ENCODE measurements around the gene FAS.

Gene FAS

DNA sequence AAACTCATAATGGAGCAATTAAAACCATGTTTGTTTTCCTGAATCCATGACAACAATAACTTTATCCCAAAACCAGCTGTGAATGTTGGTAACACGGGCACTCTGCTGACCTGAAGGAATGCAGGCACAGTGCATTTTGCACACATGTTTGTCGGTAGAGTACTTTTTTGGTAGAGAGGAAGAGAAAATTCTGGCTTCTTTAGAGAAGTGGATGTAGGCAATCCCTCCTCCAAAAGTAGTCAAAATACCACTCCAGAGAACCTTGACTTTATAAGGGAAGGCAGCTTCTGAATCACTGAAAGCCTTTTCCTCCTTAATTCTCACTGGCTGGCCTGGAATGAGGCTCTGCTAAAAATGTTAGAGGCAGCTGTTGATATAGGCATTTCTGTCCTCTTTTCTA is 22.2 kb upstream of the FAS start:
- no peak for DNase-seq (ENCODE audit: extremely low spot score, insufficient read length, low read depth)
- no peak for FAIRE-seq

DNA sequence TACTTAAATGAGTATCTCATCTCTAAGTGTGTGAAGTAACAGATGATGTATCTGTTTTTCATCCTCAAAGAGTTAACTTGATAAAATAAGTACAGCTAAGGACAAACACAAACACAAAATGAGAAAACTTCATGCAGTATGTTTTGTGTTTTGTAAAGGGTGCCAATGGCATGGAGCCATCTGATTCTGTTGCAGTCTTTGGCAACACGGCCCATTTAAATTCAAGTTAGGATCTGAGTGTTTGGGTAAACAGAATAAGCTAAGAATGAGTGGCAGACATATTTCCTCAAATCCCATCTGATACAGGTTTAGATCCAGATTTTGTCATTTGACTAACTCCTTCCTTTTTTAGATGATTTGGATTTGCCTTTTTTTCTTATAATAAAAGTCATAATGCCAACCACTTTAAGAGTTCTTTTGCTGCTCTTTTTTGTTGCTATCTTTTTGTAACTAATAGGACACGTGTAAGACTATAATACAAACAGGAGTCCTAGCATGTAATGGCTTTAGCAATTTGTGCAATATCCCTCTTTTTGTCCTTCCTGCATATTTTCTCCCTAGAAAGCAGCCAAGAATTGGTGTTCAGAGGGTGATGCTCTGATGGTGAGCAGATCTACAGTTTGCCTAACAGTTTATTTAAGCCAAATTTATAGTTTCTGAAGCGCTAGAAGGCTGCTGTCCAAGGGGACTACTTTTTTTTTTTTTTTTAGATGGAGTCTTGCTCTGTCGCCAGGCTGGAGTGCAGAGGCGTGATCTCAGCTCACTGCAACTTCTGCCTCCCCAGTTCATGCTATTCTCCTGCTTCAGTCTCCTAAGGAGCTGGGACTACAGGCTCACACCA is 19.2 kb upstream of the FAS start:
- DNase-seq (ENCODE audit: extremely low spot score, insufficient read length, low read depth) (no peak), FAIRE-seq (no peak)

DNA sequence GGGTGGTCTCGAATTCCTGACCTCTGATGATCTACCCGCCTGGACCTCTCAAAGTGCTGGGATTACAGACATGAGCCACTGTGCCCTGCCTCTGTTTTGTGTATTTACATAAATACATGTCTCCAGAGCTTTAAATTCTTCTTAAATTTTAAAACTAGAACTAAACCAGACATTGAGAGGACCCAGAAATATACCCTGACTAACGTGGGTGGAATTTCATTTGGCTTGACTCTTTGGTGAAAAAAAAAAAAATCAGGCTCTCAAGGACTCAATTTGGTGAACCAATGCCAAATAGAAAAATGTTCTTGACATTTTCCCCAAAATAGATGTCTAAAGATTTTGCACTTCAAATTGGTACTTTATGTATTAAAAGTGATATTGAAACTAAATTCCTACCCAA is 16.6 kb upstream of the FAS start:
- no peak for DNase-seq (ENCODE audit: extremely low spot score, insufficient read length, low read depth)
- peak; percentile 24 for FAIRE-seq

DNA sequence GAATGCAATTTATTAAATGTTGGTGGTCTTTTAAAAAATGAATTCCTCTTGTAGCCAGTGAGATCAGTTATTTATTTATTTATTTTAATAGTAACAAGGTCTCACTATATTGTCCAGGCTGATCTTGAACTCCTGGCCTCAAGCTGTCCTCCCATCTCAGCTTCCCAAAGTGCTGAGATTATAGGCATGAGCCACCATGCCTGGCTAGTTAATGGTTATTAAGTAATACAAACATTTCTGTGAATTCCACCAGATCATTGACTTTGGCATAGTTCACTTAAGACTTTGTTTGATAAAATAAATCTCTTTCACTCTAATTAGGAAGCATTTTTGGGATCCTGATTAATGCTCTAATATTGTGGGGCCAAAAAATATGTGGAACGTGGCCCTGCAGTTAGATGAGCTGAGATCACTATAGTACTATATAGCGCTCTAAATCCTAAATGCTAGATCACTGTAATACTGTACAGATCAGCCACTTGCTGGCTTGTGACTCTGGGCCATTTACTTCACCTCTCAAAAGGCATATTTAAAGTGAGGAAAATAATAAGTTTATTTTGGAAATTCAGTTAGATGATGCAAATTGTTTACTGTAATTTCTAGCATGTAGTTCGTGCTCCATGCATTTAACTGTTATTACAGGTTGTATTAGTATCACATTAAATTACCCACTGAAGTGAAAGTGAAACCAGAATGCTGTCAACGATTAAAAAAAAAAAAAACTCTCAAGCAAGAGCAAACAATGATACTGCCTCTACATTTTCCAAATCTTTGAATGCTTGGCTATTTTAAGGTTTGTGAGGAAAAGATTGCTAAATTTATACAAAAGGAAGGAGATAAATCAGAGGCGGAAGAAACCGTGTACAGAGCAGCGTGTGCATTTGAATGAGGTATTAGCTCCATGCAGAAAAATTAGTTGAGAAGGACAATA is 15.9 kb upstream of the FAS start:
- no peak for DNase-seq (ENCODE audit: extremely low spot score, insufficient read length, low read depth)
- FAIRE-seq, result peak; percentile 75

DNA sequence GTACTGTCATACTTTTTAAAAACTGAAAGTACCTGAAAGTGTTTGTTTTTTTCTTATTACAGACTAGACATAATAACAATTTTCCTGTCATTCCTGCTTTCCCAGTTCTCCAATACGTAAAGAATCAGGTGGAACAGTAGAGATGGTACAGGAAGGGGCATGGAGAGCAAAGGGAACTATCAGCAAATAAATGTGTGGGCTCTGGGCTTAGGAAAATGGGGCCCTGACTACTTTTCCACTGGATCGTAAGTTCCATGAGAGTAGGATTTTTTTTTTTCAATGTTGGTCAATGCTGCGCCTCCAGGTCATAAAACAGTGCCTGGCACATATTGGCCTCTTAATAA is 15.2 kb upstream of the FAS start:
- FAIRE-seq (no peak), DNase-seq (ENCODE audit: extremely low spot score, insufficient read length, low read depth) (no peak)

DNA sequence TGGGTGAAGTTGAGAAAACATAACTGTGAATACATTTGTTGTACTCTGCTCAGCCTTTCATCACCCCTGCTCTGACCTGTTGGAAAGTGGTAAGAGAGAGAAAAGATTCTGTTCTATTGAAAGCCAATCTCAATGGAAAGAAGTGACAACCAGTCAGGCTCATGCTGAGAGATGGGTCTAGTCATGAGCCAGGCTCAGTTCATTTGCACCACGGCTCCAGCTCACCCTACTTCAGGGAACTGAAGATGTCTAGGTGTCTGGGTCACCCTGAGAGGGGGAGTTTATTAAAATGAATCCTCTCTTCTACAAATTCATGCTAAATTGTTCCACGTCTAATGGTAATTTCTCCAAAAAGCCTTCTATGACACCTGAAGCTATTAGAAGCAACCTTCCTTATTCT is 12.1 kb upstream of the FAS start:
- FAIRE-seq (no peak), DNase-seq (ENCODE audit: extremely low spot score, insufficient read length, low read depth) (no peak)

DNA sequence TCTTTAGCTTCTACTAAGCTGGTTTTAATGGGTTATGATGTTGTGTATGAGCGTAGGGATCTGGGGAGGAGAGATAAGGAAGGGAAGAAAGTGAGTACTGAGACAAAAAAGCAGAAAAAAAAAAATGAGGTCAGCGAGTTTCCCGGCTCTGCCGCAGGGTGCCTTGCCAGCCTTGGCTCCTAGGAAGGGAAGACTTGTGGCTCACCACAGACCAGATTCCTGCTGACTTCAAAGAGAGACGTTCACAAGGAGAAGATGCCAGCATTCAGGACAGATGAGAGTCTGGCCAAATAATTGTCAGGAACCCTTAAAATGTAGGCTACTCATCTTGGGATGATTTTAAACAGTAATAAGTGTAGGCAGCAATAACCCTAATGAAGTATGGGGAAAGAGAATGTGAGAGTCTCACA is 11.4 kb upstream of the FAS start:
- FAIRE-seq, result no peak

DNA sequence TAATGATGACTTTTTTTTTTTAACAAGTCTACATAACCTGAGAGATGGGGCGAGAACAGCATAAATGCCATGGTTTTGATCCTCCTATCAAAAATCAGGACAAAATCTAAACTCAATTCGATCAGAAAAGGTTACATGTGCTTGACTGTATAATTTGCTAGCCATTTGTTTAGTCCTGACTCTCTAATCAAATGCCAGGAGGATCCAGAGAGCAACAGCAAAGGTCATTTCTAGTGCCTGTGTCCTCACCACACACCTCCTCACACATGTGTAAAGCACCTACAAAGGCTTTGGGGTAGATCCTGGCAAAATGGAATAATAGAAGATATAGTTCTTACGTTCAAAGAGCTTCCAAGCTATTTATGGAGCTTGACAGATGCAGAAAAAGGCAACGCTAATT is 11.0 kb upstream of the FAS start:
- no peak for FAIRE-seq
- no peak for DNase-seq (ENCODE audit: extremely low spot score, insufficient read length, low read depth)

More for the DNA sequence above, 11.4 kb upstream of the FAS start:
- no peak for DNase-seq (ENCODE audit: extremely low spot score, insufficient read length, low read depth)

DNA sequence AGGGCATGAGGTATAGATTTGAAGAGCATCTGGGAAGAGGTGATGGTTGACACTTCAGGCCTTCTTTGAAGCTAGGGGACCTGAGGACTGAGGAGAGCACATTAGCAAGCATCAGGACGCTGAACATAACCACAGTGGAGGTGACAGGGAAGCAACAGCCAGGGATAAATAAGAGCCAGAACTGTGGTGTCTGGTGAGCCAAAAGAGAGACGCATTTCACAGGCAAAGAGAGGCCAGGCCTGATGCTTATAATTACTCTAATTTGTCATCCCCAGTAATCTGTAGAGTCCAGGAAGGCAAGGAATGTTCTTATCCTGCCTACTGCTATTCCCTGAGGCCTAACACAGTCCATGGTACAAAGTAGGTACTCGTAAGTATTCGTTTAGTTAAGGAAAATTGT is 10.4 kb upstream of the FAS start:
- DNase-seq (ENCODE audit: extremely low spot score, insufficient read length, low read depth), result no peak
- FAIRE-seq, result no peak

DNA sequence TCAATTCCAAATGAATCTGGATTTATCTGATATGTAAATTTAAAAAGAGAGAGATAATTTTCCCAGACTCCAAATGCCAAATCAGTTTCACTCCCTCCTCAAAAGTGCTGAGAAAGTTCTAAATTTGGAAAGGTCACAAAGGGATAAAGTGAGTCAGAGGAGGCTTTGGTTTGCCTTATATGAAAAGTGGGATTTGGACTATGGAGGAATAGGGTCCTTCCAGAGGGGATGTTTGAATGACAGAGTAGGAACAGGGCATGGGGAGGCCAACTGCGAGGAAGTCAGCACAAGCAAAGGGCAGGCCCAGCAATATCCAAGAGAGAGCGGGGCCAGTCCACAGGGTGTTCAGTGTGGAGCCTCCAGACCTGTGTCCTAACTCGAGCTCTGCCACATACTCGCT is 9.8 kb upstream of the FAS start:
- no peak for FAIRE-seq
- no peak for DNase-seq (ENCODE audit: extremely low spot score, insufficient read length, low read depth)

DNA sequence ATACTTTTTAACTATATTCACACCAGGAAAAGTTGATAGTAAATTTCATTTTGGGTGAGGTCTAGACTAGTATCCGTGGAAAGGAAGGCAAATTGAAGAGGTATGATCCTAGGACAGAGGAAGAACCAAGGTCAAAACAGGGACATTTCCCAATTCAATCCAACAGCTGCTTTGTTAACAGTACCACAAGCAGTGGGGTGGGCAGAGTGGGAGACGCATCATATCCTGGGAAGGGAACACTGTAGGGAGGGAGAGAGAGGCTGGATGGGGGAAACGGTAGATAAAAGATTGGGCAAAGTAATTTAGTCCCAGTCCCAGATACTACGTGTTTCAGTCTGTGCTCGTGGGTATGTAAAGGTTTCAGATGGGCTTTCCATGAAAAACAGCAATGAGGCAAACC is 9.2 kb upstream of the FAS start:
- DNase-seq (ENCODE audit: extremely low spot score, insufficient read length, low read depth) (no peak), FAIRE-seq (no peak)

DNA sequence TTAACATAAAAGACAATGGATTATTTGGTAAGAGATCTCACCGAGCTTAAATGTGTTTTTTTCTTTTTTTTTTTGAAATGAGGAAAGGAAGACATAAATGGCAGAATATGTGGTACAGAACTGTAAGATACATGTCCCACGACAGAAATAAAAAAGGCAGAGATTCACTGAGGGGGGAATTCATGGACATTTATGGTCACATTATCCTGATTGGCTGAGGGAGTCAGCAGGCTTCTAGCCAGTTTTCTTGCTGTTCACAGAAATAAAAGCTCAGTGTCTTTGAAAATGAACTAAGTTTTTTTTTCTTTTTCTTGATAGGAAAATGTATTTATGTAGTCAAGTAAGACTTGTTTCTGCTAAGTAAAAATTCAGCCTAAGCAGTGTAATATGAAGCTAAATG is 8.2 kb upstream of the FAS start:
- DNase-seq (ENCODE audit: extremely low spot score, insufficient read length, low read depth) (no peak), FAIRE-seq (peak; percentile 38)

DNA sequence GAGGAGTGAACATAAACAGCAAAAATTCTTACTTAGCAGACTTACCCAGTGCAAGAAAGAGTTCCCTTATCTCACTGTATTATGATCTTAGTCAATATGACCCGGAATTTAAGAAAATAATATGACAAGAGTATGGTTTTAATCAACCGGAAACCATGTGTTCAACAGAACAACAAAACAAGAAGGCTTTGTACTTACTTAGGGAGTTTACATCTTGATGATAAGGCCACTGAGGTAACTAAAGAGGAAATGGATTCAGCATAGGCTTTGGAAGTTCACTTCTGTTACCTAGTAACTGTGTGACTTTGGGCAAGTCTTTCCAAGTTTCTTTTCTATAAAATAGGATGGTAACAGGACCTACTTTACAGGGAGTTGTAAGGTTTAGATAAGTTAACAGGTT is 7.4 kb upstream of the FAS start:
- no peak for FAIRE-seq
- DNase-seq (ENCODE audit: extremely low spot score, insufficient read length, low read depth), result no peak

DNA sequence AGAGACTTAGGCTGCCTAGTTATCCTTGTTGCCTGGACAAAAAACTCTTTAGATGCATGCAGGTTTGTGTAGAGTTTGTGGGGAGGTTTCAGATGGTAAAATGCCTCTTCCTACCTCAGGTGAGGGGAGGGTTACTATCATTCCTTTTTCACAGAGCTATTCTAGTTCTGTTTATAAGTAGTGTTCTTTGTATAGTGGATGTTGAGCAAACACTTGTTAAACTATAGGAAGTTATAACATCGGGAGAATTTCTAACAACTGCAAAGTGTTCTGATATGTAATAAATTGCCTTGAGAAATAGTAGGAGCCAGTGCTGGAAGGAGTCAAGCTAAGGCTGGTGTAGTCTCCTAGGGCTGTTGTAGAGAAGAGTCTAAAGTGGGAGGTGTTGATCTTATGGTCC is 6.7 kb upstream of the FAS start:
- DNase-seq (ENCODE audit: extremely low spot score, insufficient read length, low read depth) (no peak), FAIRE-seq (no peak)

DNA sequence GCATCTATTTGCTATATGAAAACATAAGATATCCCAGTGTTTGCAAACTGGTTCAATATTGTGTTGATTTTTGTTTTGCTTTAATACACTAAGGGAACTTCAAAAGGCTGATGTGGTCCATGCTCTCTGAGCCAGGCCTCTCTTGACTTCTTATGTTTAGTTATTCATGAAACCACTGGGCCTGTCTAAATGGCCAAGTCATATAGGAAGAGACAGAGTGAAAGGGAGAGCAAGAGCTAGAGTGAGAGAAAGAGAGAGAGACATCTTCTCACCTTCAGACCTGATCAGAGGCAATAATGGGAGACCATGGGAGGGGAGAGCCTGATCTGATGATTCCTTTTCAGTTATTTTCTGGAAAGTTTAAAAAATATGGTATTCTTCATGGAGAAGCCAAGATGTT is 6.1 kb upstream of the FAS start:
- FAIRE-seq, result peak; percentile 24
- no peak for DNase-seq (ENCODE audit: extremely low spot score, insufficient read length, low read depth)

DNA sequence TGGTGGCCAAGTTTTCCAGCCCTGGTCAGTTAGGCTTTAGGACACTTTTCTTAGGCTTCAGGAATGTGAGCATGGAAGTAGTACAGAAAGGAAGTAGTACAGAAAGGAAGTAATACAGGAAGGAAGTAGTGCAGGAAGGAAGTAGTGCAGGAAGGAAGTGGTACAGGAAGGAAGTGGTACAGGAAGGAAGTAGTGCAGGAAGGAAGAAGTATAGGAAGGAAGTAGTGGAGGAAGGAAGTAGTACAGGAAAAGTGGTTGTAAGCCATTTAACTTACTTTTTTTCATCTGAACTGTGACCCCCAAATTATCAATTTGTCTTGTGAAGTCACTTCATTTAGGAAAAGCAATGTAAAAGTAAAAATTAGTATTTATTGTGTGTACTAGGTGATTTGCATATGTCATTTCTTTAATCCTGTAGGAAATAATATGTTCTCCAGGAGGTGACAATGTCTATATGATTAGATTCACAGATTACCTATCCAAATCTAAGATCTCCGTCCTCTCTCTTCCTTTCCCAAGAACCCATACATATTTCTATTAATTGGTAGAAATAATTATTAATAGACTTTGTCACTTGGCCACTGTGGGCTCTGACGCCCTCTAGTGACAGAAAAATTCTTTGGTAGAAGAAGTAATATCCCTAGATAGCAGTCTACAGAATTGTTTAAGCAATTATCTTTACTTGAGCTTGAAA is 3.9 kb upstream of the FAS start:
- FAIRE-seq (peak; percentile 57), DNase-seq (ENCODE audit: extremely low spot score, insufficient read length, low read depth) (no peak)

DNA sequence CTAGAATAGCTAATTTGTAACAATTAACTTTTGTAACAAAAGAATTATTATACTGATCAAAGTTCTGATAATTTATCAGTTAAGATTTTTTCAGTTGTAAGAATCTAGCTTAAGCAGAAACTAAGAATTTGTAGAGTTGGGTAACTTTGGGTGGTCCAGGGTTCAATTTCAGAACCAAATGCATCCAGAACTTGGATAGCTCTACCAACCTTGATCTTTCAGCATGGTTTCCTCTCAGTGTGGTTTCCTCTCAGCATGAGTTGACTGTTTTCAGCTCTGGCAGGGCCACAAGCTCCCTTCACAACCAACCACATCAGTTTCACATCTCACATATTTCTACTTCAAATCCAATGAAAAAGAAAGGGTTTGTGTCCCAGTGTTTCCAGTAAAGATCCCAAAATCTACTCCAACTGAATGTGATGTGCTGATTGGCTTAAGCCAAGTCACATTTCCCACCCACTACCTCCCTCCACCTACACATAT is 3.3 kb upstream of the FAS start:
- DNase-seq (ENCODE audit: extremely low spot score, insufficient read length, low read depth) (no peak), FAIRE-seq (peak; percentile 80)

DNA sequence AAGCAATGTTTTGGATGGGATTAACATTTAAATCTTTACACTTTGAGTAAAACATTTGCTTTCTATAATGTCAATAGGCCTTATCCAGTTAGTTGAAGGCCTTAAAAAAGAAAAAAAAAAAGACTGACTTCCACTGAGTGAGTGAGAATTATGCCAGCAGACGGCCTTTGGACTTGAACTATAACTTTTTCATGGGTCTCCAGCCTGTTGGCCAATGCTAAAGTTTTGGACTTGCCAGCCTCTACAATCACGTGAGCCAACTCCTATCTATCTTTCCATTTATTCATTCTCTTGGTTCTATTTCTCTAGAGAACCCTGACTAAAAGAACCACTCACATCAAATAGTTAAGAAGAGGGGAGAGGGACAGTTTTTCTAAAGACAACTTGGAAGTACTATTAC is 2.8 kb upstream of the FAS start:
- FAIRE-seq (peak; percentile 29), DNase-seq (ENCODE audit: extremely low spot score, insufficient read length, low read depth) (no peak)

DNA sequence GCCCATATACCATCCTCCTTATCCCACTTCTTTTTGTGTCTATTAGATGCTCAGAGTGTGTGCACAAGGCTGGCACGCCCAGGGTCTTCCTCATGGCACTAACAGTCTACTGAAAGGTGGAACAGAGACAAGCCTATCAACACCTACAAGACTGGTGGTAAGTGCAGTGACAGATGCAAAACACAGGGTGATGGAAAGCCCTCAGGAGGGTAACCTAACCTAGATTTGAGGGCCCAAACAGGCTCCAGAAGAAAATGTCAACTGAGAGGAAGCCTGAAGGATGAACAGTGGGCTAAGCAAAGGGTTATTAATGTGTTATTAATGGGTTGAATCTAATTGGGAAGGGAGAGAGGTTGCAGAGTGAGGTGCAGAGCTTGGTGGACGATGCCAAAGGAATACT is 1.2 kb upstream of the FAS start:
- peak; percentile 82 for FAIRE-seq
- DNase-seq (ENCODE audit: extremely low spot score, insufficient read length, low read depth), result no peak

DNA sequence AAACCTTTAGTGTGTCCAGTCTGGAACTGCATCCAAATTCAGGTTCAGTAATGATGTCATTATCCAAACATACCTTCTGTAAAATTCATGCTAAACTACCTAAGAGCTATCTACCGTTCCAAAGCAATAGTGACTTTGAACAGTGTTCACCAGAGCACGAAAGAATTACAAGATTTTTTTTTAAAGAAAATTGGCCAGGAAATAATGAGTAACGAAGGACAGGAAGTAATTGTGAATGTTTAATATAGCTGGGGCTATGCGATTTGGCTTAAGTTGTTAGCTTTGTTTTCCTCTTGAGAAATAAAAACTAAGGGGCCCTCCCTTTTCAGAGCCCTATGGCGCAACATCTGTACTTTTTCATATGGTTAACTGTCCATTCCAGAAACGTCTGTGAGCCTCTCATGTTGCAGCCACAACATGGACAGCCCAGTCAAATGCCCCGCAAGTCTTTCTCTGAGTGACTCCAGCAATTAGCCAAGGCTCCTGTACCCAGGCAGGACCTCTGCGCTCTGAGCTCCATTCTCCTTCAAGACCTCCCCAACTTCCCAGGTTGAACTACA is 694 bp upstream of the FAS start:
- FAIRE-seq (no peak), DNase-seq (ENCODE audit: extremely low spot score, insufficient read length, low read depth) (no peak)
